Muscle of leg (tissue), 9 donors: ENCODE measurements around the gene UROC1. TPM values are rescaled to one million over a fixed set of nuclear protein-coding genes. Genes with fewer than 3 reads are reported as not detected.

Source experiments
- polyA plus RNA-seq, 8 donors: library from polyadenylated mRNA; unstranded; fragments of 120-200 nt; gene quantifications; one replicate each; pipeline versions ENCODE4 v1.2.1 to v1.2.3, GENCODE V29; 2013; ENCODE audit warnings: inconsistent platforms in 1 of 8, low replicate concordance in 1 of 8; ENCODE audit not compliant: insufficient read length in 8 of 8, insufficient read depth in 1 of 8
- total RNA-seq: library from RNA; stranded (reverse); fragments of 120-200 nt; gene quantifications from one replicate; pipeline ENCODE4 v1.2.4, GENCODE V29; 2013

UROC1 gene
- total and polyA plus RNA-seq, 9 donors = 0.04 to 0.15 (median 0.09) TPM; not detected in 3

Other genes starting within 250 kb of the UROC1 start
- 1.6 TPM for gene KLF15, start 160.4 kb downstream of the UROC1 start, total RNA-seq
- 1 to 10 TPM in 3 of 8 donors, under 1 TPM in 5; 0.64 to 2.1 (median 0.89) TPM for gene KLF15, start 160.4 kb downstream of the UROC1 start, polyA plus RNA-seq
- not detected for gene CFAP100, start 122.9 kb downstream of the UROC1 start, total RNA-seq
- gene CFAP100, start 122.9 kb downstream of the UROC1 start, polyA plus RNA-seq = 1 to 10 TPM in 1 of 8 donors, under 1 TPM in 5, not detected in 2; 0.20 to 1.2 (median 0.38) TPM
- 18.4 TPM for gene ZXDC, start 41.9 kb downstream of the UROC1 start, total RNA-seq
- gene ZXDC, start 41.9 kb downstream of the UROC1 start, polyA plus RNA-seq = 10 to 100 TPM; 19.5 to 27.4 (median 22.7) TPM
- 0.18 TPM for gene CHST13, start 6.4 kb upstream of the UROC1 start, total RNA-seq
- 1 to 10 TPM in 1 of 8 donors, under 1 TPM in 6, not detected in 1; 0.10 to 2.4 (median 0.29) TPM for gene CHST13, start 6.4 kb upstream of the UROC1 start, polyA plus RNA-seq
- gene C3orf22, start 41.2 kb upstream of the UROC1 start, total RNA-seq = 0.04 TPM
- gene C3orf22, start 41.2 kb upstream of the UROC1 start, polyA plus RNA-seq = under 1 TPM in 1 of 8 donors, not detected in 7; 0.35 TPM
- gene TXNRD3, start 137.4 kb upstream of the UROC1 start, total RNA-seq = 12.9 TPM
- gene TXNRD3, start 137.4 kb upstream of the UROC1 start, polyA plus RNA-seq = 10 to 100 TPM in 2 of 8 donors, 1 to 10 TPM in 6; 7.8 to 11.1 (median 9.5) TPM
- gene CHCHD6, start 186.5 kb upstream of the UROC1 start, total RNA-seq = 9.3 TPM
- gene CHCHD6, start 186.5 kb upstream of the UROC1 start, polyA plus RNA-seq = 10 to 100 TPM in 3 of 8 donors, 1 to 10 TPM in 5; 7.3 to 11.8 (median 8.6) TPM